ENCODE measurements around the gene ZFTA.

The ZFTA gene

DNA sequence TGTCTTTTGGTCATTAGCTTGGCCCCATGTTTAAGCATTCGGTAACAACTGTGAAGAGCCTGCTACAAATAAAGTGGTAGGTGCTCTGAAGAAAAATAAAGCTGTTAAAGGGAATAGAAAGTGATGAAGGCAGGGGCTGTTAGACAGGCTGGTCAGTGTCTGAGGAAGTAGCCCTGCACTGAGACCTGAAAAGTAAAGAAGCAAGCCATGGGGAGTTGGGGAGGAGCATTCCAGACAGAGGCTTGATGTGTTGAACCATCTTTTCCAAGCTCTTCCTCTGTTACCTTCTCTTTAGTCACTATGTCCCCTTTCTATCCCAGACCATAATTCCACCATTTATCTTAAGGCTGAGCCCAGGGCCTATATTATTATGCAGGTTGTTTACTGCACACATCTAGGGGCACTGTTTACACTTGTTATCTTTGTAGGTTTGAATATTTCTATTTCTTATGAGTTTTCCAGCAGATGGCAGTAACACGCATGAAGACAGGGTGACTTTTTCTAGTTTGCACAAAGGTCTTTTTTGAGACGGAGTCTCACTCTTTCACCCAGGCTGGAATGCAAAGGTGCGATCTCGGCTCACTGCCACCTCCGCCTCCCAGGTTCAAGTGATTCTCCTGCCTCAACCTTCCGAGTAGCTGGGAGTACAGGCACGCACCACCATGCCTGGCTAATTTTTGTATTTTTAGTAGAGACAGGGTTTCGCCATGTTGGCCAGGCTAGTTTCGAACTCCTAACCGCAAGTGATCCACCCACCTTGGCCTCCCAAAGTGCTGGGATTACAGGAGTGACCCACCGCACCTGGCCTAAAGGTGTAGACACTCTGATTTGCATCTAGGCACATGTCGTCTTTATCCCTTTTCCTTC lies 23.0 kb downstream of the ZFTA start:
- DNase-seq (ENCODE audit: extremely low spot score) = no peak
- POLR2A ChIA-PET = no interaction called here
- CTCF ChIA-PET = interaction anchor here (0.8 kb wide), 1 partner anchor 11 kb away, joined by 4 read pairs; no protein-coding TSS in a partner anchor
- TF ChIP-seq, protein P1, sequence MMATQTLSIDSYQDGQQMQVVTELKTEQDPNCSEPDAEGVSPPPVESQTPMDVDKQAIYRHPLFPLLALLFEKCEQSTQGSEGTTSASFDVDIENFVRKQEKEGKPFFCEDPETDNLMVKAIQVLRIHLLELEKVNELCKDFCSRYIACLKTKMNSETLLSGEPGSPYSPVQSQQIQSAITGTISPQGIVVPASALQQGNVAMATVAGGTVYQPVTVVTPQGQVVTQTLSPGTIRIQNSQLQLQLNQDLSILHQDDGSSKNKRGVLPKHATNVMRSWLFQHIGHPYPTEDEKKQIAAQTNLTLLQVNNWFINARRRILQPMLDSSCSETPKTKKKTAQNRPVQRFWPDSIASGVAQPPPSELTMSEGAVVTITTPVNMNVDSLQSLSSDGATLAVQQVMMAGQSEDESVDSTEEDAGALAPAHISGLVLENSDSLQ (IDR thresholded peaks at IDR 0.05) = no peak
- TF ChIP-seq BHLHE40 (IDR thresholded peaks at IDR 0.05; ENCODE audit: borderline replicate concordance) (no peak), FOXA1 (IDR thresholded peaks at IDR 0.05) (no peak), ELF4 (IDR thresholded peaks at IDR 0.05) (no peak), L3MBTL2 (conservative IDR thresholded peaks at IDR 0.05) (no peak), FOXK2 (IDR thresholded peaks at IDR 0.05) (no peak), ARNT (IDR thresholded peaks at IDR 0.05) (no peak), ZNF384 (IDR thresholded peaks at IDR 0.05) (no peak), NFRKB (IDR thresholded peaks at IDR 0.05) (no peak), SUZ12 (IDR thresholded peaks at IDR 0.05) (no peak), TARDBP (IDR thresholded peaks at IDR 0.05) (no peak)

DNA sequence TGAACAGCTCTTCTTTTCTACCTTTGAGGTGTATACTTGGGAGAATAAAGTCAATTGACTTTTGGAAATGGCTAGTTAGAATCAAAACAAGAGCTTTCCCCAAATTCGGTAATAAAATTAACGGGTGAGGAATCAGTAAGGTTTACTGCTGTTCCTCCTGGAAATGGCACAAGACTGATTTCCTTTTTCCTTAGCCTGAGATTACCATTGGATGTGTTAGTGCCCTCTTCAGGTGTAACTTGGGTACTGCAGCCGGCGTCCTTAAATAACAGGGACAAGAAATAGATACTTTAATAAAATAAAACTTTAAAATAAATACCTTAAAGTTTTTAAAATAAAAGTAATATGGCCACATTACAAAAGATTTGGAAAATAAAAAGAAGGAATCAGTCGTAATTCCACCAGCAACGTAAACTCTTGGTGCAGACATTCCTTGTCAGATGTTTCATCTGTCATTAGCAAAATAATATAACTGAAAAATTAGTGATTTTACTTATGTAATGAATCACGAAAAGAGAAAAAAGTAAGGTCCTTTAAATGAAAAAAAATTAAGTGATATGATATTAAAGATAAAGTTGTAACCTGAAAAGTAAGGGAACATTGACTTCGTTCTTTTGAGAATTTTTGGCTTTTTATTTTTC lies 29.7 kb downstream of the ZFTA start:
- POLR2A ChIA-PET = interaction anchor here (0.7 kb wide), 1 partner anchor 8 kb away, joined by 3 read pairs; no protein-coding TSS in a partner anchor
- TF ChIP-seq NFRKB (IDR thresholded peaks at IDR 0.05) = no peak
- no peak for TF ChIP-seq HDGF (IDR thresholded peaks at IDR 0.05; ENCODE audit: borderline replicate concordance)
- TF ChIP-seq CTBP1 (IDR thresholded peaks at IDR 0.05; ENCODE audit: borderline replicate concordance) = no peak
- TF ChIP-seq ELF4 (IDR thresholded peaks at IDR 0.05) = no peak
- TF ChIP-seq SP1 (IDR thresholded peaks at IDR 0.05) = no peak
- TF ChIP-seq FOXA1 (IDR thresholded peaks at IDR 0.05) = no peak
- no peak for TF ChIP-seq ARNT (IDR thresholded peaks at IDR 0.05)
- TF ChIP-seq TARDBP (IDR thresholded peaks at IDR 0.05) = no peak
- no peak for TF ChIP-seq ZNF384 (IDR thresholded peaks at IDR 0.05)
- TF ChIP-seq FOXK2 (IDR thresholded peaks at IDR 0.05) = no peak
- no peak for TF ChIP-seq BHLHE40 (IDR thresholded peaks at IDR 0.05; ENCODE audit: borderline replicate concordance)
- no peak for TF ChIP-seq SUZ12 (IDR thresholded peaks at IDR 0.05)
- no peak for TF ChIP-seq L3MBTL2 (conservative IDR thresholded peaks at IDR 0.05)
- TF ChIP-seq FOXM1 (IDR thresholded peaks at IDR 0.05; ENCODE audit: borderline replicate concordance) = no peak
- TF ChIP-seq, protein P1 (IDR thresholded peaks at IDR 0.05) = no peak
- TF ChIP-seq LEF1 (IDR thresholded peaks at IDR 0.05; ENCODE audit: borderline replicate concordance) = no peak
- CTCF ChIA-PET = interaction anchor here (0.5 to 1.8 kb wide), 13 partner anchors 10 to 260 kb away, joined by 3 to 6 read pairs (median 3); no protein-coding TSS in a partner anchor
- DNase-seq (ENCODE audit: extremely low spot score) = peak; percentile 65

DNA sequence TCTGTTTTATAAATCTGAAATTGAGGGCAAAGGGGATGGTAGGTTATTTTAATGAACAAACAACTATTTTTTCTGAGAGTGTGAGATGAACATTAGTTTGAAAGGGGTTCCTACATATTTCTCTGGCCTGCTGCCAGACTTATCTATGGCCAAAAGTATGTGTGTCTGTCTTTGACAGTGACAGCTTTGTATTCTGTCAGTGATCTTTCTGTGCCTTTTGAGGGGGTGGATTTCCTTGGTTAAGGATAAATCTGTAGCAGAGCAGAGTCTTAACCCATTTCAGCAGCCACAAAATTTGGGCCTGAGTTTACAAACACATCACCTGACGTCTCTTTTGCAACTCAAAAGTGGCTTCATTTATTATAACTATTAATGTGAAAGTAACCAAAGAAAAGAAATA lies 30.9 kb downstream of the ZFTA start:
- no peak for DNase-seq (ENCODE audit: extremely low spot score)
- ChIA-PET CTCF (interaction anchor here (1.3 to 1.8 kb wide), 5 partner anchors 9 to 259 kb away, joined by 3 to 6 read pairs (median 4); no protein-coding TSS in a partner anchor), POLR2A (no interaction called here)
- no peak for TF ChIP-seq L3MBTL2 (conservative IDR thresholded peaks at IDR 0.05)

DNA sequence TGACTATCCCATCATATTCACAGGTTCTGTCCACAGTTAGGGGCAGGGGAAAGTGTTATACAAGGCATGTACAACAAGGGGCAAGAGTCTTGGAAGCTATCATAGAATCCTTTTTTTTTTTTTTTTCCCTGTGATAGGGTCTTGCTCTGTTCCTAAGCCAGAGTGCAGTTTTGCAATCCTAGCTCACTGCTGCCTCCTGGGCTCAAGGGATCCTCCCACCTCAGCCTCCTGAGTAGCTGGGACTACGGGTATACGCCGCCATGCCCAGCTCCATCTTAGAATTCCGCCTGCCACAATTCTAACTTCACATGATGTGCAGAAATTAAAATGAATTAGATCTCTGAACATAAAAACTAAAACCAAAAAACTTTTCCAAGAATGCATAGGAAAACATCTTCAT lies 31.7 kb downstream of the ZFTA start:
- TF ChIP-seq LEF1 (IDR thresholded peaks at IDR 0.05; ENCODE audit: borderline replicate concordance) (no peak), ELF4 (IDR thresholded peaks at IDR 0.05) (no peak), ZNF384 (IDR thresholded peaks at IDR 0.05) (no peak), NFRKB (IDR thresholded peaks at IDR 0.05) (no peak), TARDBP (IDR thresholded peaks at IDR 0.05) (no peak), FOXK2 (IDR thresholded peaks at IDR 0.05) (no peak), FOXM1 (IDR thresholded peaks at IDR 0.05; ENCODE audit: borderline replicate concordance) (no peak), BHLHE40 (IDR thresholded peaks at IDR 0.05; ENCODE audit: borderline replicate concordance) (no peak), SP1 (IDR thresholded peaks at IDR 0.05) (no peak), FOXA1 (IDR thresholded peaks at IDR 0.05) (no peak), CTBP1 (IDR thresholded peaks at IDR 0.05; ENCODE audit: borderline replicate concordance) (no peak)
- POLR2A ChIA-PET = no interaction called here
- no peak for DNase-seq (ENCODE audit: extremely low spot score)
- CTCF ChIA-PET = interaction anchor here (0.6 to 1.3 kb wide), 2 partner anchors 66 to 76 kb away, joined by 3 read pairs; no protein-coding TSS in a partner anchor

DNA sequence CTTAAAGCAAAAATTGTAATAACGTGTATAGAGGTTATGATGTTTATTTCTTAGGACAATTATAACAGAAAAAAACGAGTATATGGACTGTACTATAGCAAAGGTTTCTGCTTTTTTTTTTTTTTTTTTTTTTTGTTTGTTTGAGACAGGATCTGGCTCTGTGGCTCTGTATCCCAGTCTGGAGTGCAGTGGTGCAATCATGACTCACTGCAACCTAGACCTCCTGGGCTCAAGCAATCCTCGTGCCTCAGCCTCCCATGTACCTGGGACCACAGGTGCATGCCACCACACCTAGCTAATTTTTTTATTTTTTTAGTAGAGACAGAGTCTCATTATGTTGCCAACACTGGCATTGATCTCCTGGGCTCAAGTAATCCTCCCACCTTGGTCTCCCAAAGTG lies 39.2 kb downstream of the ZFTA start:
- TF ChIP-seq SP1 (IDR thresholded peaks at IDR 0.05) = no peak
- TF ChIP-seq LEF1 (IDR thresholded peaks at IDR 0.05; ENCODE audit: borderline replicate concordance) = no peak
- TF ChIP-seq NFRKB (IDR thresholded peaks at IDR 0.05) = no peak
- TF ChIP-seq, protein P1 (IDR thresholded peaks at IDR 0.05) = no peak
- no peak for TF ChIP-seq FOXA1 (IDR thresholded peaks at IDR 0.05)
- no peak for TF ChIP-seq HDGF (IDR thresholded peaks at IDR 0.05; ENCODE audit: borderline replicate concordance)
- no peak for TF ChIP-seq SUZ12 (IDR thresholded peaks at IDR 0.05)
- no peak for TF ChIP-seq CTBP1 (IDR thresholded peaks at IDR 0.05; ENCODE audit: borderline replicate concordance)
- TF ChIP-seq FOXK2 (IDR thresholded peaks at IDR 0.05) = no peak
- no peak for TF ChIP-seq ZNF384 (IDR thresholded peaks at IDR 0.05)
- TF ChIP-seq ELF4 (IDR thresholded peaks at IDR 0.05) = no peak
- no peak for TF ChIP-seq BHLHE40 (IDR thresholded peaks at IDR 0.05; ENCODE audit: borderline replicate concordance)
- no peak for TF ChIP-seq FOXM1 (IDR thresholded peaks at IDR 0.05; ENCODE audit: borderline replicate concordance)
- no peak for TF ChIP-seq ARNT (IDR thresholded peaks at IDR 0.05)
- TF ChIP-seq L3MBTL2 (conservative IDR thresholded peaks at IDR 0.05) = no peak
- no peak for TF ChIP-seq TARDBP (IDR thresholded peaks at IDR 0.05)
- no peak for DNase-seq (ENCODE audit: extremely low spot score)
- POLR2A ChIA-PET = no interaction called here
- CTCF ChIA-PET = interaction anchor here (1.8 kb wide), 1 partner anchor 9 kb away, joined by 6 read pairs; no protein-coding TSS in a partner anchor

Data from HEK293T (cell line).